GM10248 (cell line): ENCODE results near the gene NEXN.

Experiments
- CTCF ChIA-PET: fragments of 300-600 bp; sonication (Branson Sonifier 250); formaldehyde crosslinking; extraction: SDS; loops from one replicate; lab custom pipeline; 2021; ENCODE audit warnings: antibody characterized with exemption; lab: Yijun Ruan, JAX
- POLR2A ChIA-PET: fragments of 350-650 bp; sonication (Branson Sonifier 250); formaldehyde crosslinking; extraction: SDS; loops from one replicate; lab custom pipeline; 2020; ENCODE audit warnings: antibody characterized with exemption; lab: Yijun Ruan, JAX
- DNase-seq: peaks from one replicate; pipeline ENCODE4 v3.0.0; 2012; ENCODE audit errors: extremely low spot score
- TF ChIP-seq, protein P1 (sequence below): IDR thresholded peaks from 2 replicates; pipeline ENCODE4 v1.5.1; 2012; ENCODE audit warnings: mild to moderate bottlenecking, low read depth; ENCODE audit errors: extremely low read depth, missing control alignments, control extremely low read depth

Gene NEXN

DNA sequence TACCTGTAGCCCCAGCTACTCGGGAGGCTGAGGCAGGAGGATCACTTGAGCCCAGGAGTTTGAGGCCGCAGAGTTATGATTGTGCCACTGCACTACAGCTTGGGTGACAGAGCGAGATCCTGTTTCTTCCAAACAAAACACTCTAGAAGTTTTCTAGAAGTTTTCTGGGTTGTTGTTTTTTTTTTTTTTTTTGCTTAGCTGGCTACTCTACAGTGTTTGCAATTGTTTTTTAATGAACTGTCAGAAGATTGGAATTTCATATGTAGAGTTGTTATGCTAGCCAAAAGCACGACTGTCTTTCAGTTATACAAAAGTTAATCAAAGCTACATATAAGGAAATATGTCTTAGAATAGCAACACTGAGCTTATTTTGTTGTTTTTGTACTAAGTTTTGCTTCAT lies 30.9 kb upstream of the NEXN start:
- CTCF ChIA-PET: interaction anchor here (1.1 to 1.8 kb wide), 2 partner anchors 9 to 28 kb away, joined by 3 to 6 read pairs; no protein-coding TSS in a partner anchor
- POLR2A ChIA-PET: no interaction called here
- no peak for DNase-seq
- TF ChIP-seq, protein P1, sequence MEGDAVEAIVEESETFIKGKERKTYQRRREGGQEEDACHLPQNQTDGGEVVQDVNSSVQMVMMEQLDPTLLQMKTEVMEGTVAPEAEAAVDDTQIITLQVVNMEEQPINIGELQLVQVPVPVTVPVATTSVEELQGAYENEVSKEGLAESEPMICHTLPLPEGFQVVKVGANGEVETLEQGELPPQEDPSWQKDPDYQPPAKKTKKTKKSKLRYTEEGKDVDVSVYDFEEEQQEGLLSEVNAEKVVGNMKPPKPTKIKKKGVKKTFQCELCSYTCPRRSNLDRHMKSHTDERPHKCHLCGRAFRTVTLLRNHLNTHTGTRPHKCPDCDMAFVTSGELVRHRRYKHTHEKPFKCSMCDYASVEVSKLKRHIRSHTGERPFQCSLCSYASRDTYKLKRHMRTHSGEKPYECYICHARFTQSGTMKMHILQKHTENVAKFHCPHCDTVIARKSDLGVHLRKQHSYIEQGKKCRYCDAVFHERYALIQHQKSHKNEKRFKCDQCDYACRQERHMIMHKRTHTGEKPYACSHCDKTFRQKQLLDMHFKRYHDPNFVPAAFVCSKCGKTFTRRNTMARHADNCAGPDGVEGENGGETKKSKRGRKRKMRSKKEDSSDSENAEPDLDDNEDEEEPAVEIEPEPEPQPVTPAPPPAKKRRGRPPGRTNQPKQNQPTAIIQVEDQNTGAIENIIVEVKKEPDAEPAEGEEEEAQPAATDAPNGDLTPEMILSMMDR: no peak

DNA sequence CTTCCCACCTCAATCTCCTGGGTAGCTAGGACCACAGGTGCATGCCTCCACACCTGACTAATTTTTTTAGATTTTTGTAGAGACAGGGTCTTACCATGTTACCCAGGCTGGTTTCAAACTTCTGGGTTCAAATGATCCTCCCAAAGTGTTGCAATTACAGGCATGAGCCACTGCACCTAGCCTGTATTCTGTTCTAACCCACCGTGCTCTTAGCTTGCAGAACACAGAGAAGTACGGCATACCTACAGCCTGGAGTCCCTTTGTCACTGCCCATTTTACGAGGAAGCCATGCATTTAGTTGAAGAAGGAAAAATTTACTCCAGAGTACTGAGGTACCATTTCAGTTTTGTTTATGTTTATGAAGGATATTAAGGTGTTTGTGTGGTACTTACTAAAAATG lies 29.7 kb upstream of the NEXN start:
- ChIA-PET CTCF (interaction anchor here (0.7 to 1.2 kb wide), 3 partner anchors 10 to 29 kb away, joined by 3 read pairs; no protein-coding TSS in a partner anchor), POLR2A (no interaction called here)
- no peak for DNase-seq
- TF ChIP-seq, protein P1: no peak

DNA sequence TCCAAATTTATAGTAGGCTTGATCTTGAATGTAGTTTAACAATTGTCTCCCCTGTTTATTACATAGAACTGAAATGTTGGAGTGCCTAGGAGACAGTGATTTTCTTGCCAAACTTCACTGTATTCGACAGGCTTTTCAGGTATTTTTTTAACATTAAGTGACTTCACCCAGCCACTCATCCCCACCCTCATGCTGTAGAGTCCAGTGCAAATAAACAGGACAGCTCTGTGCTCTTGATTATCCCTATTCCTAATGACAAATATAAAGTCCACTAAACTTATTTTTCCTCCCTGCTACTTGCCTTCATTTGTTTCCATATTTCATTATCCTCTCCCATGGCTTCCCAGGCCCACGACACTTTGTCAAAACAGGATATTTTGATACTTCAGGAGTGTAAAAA lies 29.2 kb upstream of the NEXN start:
- POLR2A ChIA-PET: no interaction called here
- TF ChIP-seq, protein P1: no peak
- CTCF ChIA-PET: interaction anchor here (1.2 kb wide), 1 partner anchor 15 kb away, joined by 3 read pairs; no protein-coding TSS in a partner anchor
- DNase-seq: no peak

DNA sequence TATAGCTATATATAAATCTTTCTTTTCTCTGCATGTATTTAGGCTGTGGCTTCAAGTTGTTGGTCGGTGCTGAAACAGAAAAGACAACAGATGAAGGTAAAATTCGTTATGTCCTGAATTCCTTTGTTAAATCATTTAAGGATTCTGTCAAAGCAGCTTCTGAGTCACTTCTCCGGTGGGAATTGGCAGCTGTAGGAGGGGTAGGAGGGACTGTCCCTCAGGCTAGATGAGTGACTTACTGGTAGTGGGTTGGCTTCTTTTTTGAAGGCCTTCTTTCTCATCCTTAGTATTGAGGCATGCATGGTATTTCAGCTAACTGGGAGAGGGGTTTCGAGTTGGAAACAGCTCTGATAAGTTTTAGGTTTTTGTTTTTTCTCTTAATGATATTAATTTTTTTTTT lies 22.1 kb upstream of the NEXN start:
- POLR2A ChIA-PET: no interaction called here
- CTCF ChIA-PET: interaction anchor here (0.6 to 1.6 kb wide), 6 partner anchors 9 to 164 kb away, joined by 3 to 6 read pairs (median 3); no protein-coding TSS in a partner anchor
- DNase-seq: no peak
- TF ChIP-seq, protein P1: no peak

DNA sequence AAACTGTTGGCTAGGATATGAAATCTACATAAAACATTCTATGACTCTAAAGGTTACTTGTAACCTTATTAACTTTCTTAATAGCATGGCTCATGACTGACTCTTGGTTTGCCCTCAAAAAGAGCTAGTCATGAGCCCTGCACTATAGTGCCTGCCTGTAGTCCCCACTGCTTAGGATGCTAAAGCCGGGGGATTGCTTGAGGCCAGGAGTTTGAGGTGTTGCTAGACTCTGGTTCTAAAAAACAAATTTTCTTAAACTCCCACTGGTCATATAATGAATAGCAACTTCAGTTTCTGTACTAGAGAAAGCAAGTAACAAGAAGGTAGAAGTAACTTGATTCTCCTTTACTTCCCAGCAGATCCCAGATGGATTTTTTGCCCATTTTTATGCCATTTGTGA lies 15.8 kb upstream of the NEXN start:
- TF ChIP-seq, protein P1: no peak
- ChIA-PET CTCF (interaction anchor here (1.7 kb wide), 1 partner anchor 12 kb away, joined by 5 read pairs; no protein-coding TSS in a partner anchor), POLR2A (no interaction called here)
- no peak for DNase-seq

DNA sequence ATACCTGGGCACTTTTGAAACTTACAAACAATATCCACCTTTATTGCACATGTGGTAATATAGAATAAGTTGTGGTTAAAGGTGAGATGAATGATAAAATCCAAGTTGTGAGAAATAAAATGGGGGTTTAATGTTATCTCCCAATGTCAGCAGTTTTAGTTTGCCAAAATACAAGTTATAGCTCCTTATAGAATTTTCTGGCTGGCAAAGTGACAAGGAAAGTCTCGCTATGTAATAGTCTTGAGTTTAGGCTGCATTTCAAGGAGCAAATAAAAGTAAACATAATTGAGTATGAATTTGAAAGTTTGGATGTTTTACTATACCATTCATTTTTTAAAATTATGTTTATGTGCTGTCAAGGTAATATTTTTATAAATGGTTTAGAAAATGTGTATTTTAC lies 15.0 kb upstream of the NEXN start:
- CTCF ChIA-PET: interaction anchor here (1.9 kb wide), 1 partner anchor 9 kb away, joined by 5 read pairs; no protein-coding TSS in a partner anchor
- POLR2A ChIA-PET: no interaction called here
- TF ChIP-seq, protein P1: no peak
- no peak for DNase-seq
